GM12878 (cell line): Measurements from ENCODE around the gene MAD1L1. TPM values are rescaled to one million over a fixed set of nuclear protein-coding genes. Genes with fewer than 3 reads are reported as not detected.

Experiments used
- ATAC-seq: fragments of 200-7000 bp; cut with Tn5 transposase; 3 replicates; pipeline ENCODE4 v1.9.1; 2020; ENCODE audit warnings: mild to moderate bottlenecking, moderate library complexity
- BruUV-seq: library from RNA; stranded (reverse); fragments of 400-500 nt; replicated peaks from 2 replicates; lab custom pipeline; 2021; lab: Mats Ljungman, UMichigan
- CTCF ChIA-PET: fragments of 300-600 bp; sonication (Branson Sonifier 250); formaldehyde crosslinking; extraction: SDS; loops from one replicate; lab custom pipeline; 2021; ENCODE audit warnings: inconsistent platforms; lab: Yijun Ruan, JAX
- POLR2A ChIA-PET: fragments of 350-600 bp; formaldehyde crosslinking; extraction: SDS; loops from one replicate; lab custom pipeline; 2021; ENCODE audit warnings: inconsistent platforms; lab: Charles Lee
- RAD21 ChIA-PET: fragments of 300-600 bp; sonication (Branson Sonifier 250); formaldehyde crosslinking; loops from one replicate; lab custom pipeline; 2023; ENCODE audit warnings: antibody characterized with exemption; ENCODE audit not compliant: unreplicated experiment; lab: Charles Lee
- SMC1A ChIA-PET: fragments of 300-600 bp; sonication (Branson Sonifier 250); formaldehyde crosslinking; loops from one replicate; lab custom pipeline; 2023; ENCODE audit not compliant: unreplicated experiment, uncharacterized antibody; lab: Charles Lee
- DNase-seq: peaks from one replicate; pipeline ENCODE4 v3.0.0-alpha.2; 2011; ENCODE audit warnings: low read depth, low spot score
- FAIRE-seq: peaks from 3 replicates; lab custom pipeline; 2011; peaks lifted over from hg19 to GRCh38; lab: Jason Lieb, UNC
- H2AFZ ChIP-seq: 2 replicates; pipeline ENCODE4 v1.6.0; 2011; ENCODE audit warnings: low read depth, low read length, control low read depth; ENCODE audit not compliant: control insufficient read depth
- H3K27ac ChIP-seq: 2 replicates; pipeline ENCODE4 v1.5.1; 2011; ENCODE audit warnings: control low read depth; ENCODE audit not compliant: control insufficient read depth, insufficient read depth
- H3K27me3 ChIP-seq, 2 experiments: replicated peaks in 1 of 2; 2 replicates each; pipeline versions ENCODE4 v1.6.0 to v1.6.1; 2011; ENCODE audit warnings: low read length in 1 of 2; ENCODE audit not compliant: control insufficient read depth in 2 of 2, insufficient read depth in 2 of 2
- H3K36me3 ChIP-seq, 2 experiments: 2 replicates each; pipeline ENCODE4 v1.5.1; 2011; ENCODE audit warnings: low read length in 1 of 2; ENCODE audit not compliant: control insufficient read depth in 2 of 2, insufficient read depth in 2 of 2
- H3K4me1 ChIP-seq: 2 replicates; pipeline ENCODE4 v1.6.1; 2011; ENCODE audit warnings: mild to moderate bottlenecking, low read length, moderate library complexity, mixed read lengths; ENCODE audit not compliant: control insufficient read depth, insufficient read depth
- H3K4me2 ChIP-seq: 2 replicates; pipeline ENCODE4 v1.6.0; 2011; ENCODE audit warnings: control low read depth; ENCODE audit not compliant: control insufficient read depth, insufficient read depth
- H3K4me3 ChIP-seq: fragments of 200-600 bp; sonication (generic); 2 replicates; pipeline ENCODE4 v1.5.1; 2016
- H3K79me2 ChIP-seq: 2 replicates; pipeline ENCODE4 v1.6.0; 2011; ENCODE audit warnings: low read length; ENCODE audit not compliant: control insufficient read depth, insufficient read depth
- H3K9ac ChIP-seq: 2 replicates; pipeline ENCODE4 v1.8.0; 2011; ENCODE audit warnings: low read length, control low read depth, mixed read lengths; ENCODE audit not compliant: control insufficient read depth, insufficient read depth
- H3K9me3 ChIP-seq: replicated peaks from 3 replicates; pipeline ENCODE4 v1.5.1; 2011; ENCODE audit warnings: mild to moderate bottlenecking, low read length; ENCODE audit not compliant: control insufficient read depth, insufficient read depth
- H4K20me1 ChIP-seq: 2 replicates; pipeline ENCODE4 v1.6.0; 2011; ENCODE audit not compliant: control insufficient read depth, insufficient read depth
- BCL11A ChIP-seq: IDR thresholded peaks from 2 replicates; pipeline ENCODE4 v1.6.1; 2011; ENCODE audit warnings: low read depth, low read length
- BMI1 ChIP-seq: fragments of 450-650 bp; IDR thresholded peaks from 2 replicates; pipeline ENCODE4 v1.6.1; 2016; ENCODE audit warnings: mild to moderate bottlenecking, moderate library complexity, borderline replicate concordance
- CEBPB ChIP-seq, 2 experiments: fragments of 150-350 bp in 1 of 2; IDR thresholded peaks; 2 replicates each; pipeline ENCODE4 v1.6.1; 2012 to 2014; ENCODE audit warnings: low read depth in 2 of 2, low read length in 2 of 2, borderline replicate concordance in 1 of 2, inconsistent platforms in 1 of 2
- HDAC6 ChIP-seq: fragments of 200-600 bp; sonication (generic); IDR thresholded peaks from one replicate; pipeline ENCODE4 v1.8.0; 2017; ENCODE audit warnings: antibody characterized with exemption; ENCODE audit not compliant: unreplicated experiment
- KDM1A ChIP-seq: fragments of 200-600 bp; sonication (generic); IDR thresholded peaks from 2 replicates; pipeline ENCODE4 v1.6.1; 2016; ENCODE audit warnings: borderline replicate concordance
- MTA2 ChIP-seq: fragments of 450-650 bp; IDR thresholded peaks from 2 replicates; pipeline ENCODE4 v1.6.1; 2016; ENCODE audit warnings: low read depth, mild to moderate bottlenecking, moderate library complexity
- RCOR1 ChIP-seq: conservative IDR thresholded peaks from 2 replicates; pipeline ENCODE4 v1.6.1; 2012; ENCODE audit warnings: low read depth, low read length, improper control_type of control experiment
- RELB ChIP-seq: fragments of 450-650 bp; IDR thresholded peaks from 2 replicates; pipeline ENCODE4 v1.6.1; 2017; ENCODE audit warnings: low read depth, mild to moderate bottlenecking, moderate library complexity
- RFX5 ChIP-seq: IDR thresholded peaks from 2 replicates; pipeline ENCODE4 v1.6.1; 2011; ENCODE audit warnings: low read depth, low read length, improper control_type of control experiment
- TARDBP ChIP-seq: IDR thresholded peaks from 2 replicates; pipeline ENCODE4 v1.6.1; 2016; ENCODE audit warnings: borderline replicate concordance
- TBL1XR1 ChIP-seq: IDR thresholded peaks from 2 replicates; pipeline ENCODE4 v1.6.1; 2012; ENCODE audit warnings: low read depth, low read length, improper control_type of control experiment
- TCF7 ChIP-seq: IDR thresholded peaks from 2 replicates; pipeline ENCODE4 v1.6.1; 2014; ENCODE audit warnings: antibody characterized with exemption, borderline replicate concordance
- YY1 ChIP-seq: IDR thresholded peaks from 2 replicates; pipeline ENCODE4 v1.6.1; 2011; ENCODE audit warnings: low read depth, mild to moderate bottlenecking, low read length
- WGBS: methylation state at CpG from one replicate; pipeline ENCODE4 v1.1.6; 2016; ENCODE audit warnings: low lambda C conversion rate; ENCODE audit not compliant: insufficient replicate concordance, insufficient coverage; ENCODE audit errors: missing lambda C conversion rate; 5-methylcytosine and 5-hydroxymethylcytosine counted together
- in situ Hi-C: fragments of 300-500 bp; cut with MboI; formaldehyde crosslinking; loops from 9 replicates; pipeline ENCODE4 v1.14.3; 2018; ENCODE audit warnings: mixed read lengths
- intact Hi-C: fragments of 100-400 bp; cut with micrococcal nuclease; formaldehyde crosslinking; loops from one replicate; pipeline ENCODE4 v1.14.2; 2022; ENCODE audit not compliant: unreplicated experiment
- polyA plus RNA-seq, 11 experiments: library from polyadenylated mRNA; depleted of rRNA in 4 of 11; unstranded in 6 of 11; stranded (reverse) in 5 of 11; fragments of >200 nt; fragmentation: Nextera tagmentation in 4 of 11; fragmentation: Illumina TruSeq in 1 of 11; extraction: Ambion mirVana in 4 of 11; extraction: Trizol in 1 of 11; gene quantifications; 1 replicate in 1 of 11; 2 replicates in 10 of 11; pipeline versions ENCODE4 v1.2.1 to v1.2.3, GENCODE V29; 2011 to 2016; ENCODE audit warnings: inconsistent platforms in 2 of 11, missing spikeins in 2 of 11, low read depth in 1 of 11
- total RNA-seq, 4 experiments: library from RNA; depleted of rRNA in 3 of 4; stranded (reverse); fragments of >200 nt in 3 of 4; fragmentation: Illumina TruSeq in 1 of 4; extraction: Trizol in 1 of 4; gene quantifications; 2 replicates each; pipeline versions ENCODE4 v1.2.1 to v1.2.3, GENCODE V29; 2013 to 2021
- TF ChIP-seq, protein P1 (sequence below): fragments of 450-650 bp; IDR thresholded peaks from 2 replicates; pipeline ENCODE4 v1.6.1; 2017; ENCODE audit warnings: mild to moderate bottlenecking, moderate library complexity
- TF ChIP-seq, protein P2 (sequence below): IDR thresholded peaks from 2 replicates; pipeline ENCODE4 v1.6.1; 2012; ENCODE audit warnings: low read length, inconsistent platforms

The MAD1L1 gene
- total and polyA plus RNA-seq, 10 of the 15 experiments (the other 5 are each of a cell fraction or from before 2014, with no cell fraction given) = 2.2 to 76.8 (median 38.3) TPM

- no peak overlapping the region for H3K9ac ChIP-seq
- DNase-seq (no peak), FAIRE-seq (no peak), ATAC-seq (no peak)
- H3K9me3 ChIP-seq = no peaks in the 10 kb centered on the region; the same call in 2 of the 3 replicates
- H3K4me1 ChIP-seq = no peaks in the 10 kb centered on the region
- H2AFZ ChIP-seq = no peak overlapping the region
- POLR2A ChIA-PET = no interaction called here
- peaks cover 7 to 24% of the 10 kb centered on the region in 2 experiments; a peak in 3 of 4 replicates for H3K36me3 ChIP-seq
- H3K4me3 ChIP-seq = no peak overlapping the region
- CTCF ChIA-PET = no interaction called here
- WGBS = 80% methylated on average over 10 of the region's 10 CpGs
- intact Hi-C loops (no loop called here), in situ Hi-C loops (no loop called here)
- no peaks in the 10 kb centered on the region for H3K27me3 ChIP-seq
- H3K27ac ChIP-seq = no peak overlapping the region
- no peaks in the 10 kb centered on the region for H4K20me1 ChIP-seq
- no TSS peak for BruUV-seq
- no peak overlapping the region for H3K4me2 ChIP-seq
- RAD21 ChIA-PET = no interaction called here
- SMC1A ChIA-PET = no interaction called here
- no peaks in the 10 kb centered on the region for H3K79me2 ChIP-seq
- TF ChIP-seq BCL11A (no peak), RELB (no peak), KDM1A (no peak), HDAC6 (no peak), BMI1 (no peak), TCF7 (no peak), RFX5 (no peak), TBL1XR1 (no peak), YY1 (no peak), CEBPB (IDR thresholded peaks at IDR 0.05; ENCODE audit: borderline replicate concordance in 1 of 2, low read depth in 2 of 2, low read length in 2 of 2) (no peak), MTA2 (no peak), TARDBP (no peak), RCOR1 (no peak)
- TF ChIP-seq, protein P1, sequence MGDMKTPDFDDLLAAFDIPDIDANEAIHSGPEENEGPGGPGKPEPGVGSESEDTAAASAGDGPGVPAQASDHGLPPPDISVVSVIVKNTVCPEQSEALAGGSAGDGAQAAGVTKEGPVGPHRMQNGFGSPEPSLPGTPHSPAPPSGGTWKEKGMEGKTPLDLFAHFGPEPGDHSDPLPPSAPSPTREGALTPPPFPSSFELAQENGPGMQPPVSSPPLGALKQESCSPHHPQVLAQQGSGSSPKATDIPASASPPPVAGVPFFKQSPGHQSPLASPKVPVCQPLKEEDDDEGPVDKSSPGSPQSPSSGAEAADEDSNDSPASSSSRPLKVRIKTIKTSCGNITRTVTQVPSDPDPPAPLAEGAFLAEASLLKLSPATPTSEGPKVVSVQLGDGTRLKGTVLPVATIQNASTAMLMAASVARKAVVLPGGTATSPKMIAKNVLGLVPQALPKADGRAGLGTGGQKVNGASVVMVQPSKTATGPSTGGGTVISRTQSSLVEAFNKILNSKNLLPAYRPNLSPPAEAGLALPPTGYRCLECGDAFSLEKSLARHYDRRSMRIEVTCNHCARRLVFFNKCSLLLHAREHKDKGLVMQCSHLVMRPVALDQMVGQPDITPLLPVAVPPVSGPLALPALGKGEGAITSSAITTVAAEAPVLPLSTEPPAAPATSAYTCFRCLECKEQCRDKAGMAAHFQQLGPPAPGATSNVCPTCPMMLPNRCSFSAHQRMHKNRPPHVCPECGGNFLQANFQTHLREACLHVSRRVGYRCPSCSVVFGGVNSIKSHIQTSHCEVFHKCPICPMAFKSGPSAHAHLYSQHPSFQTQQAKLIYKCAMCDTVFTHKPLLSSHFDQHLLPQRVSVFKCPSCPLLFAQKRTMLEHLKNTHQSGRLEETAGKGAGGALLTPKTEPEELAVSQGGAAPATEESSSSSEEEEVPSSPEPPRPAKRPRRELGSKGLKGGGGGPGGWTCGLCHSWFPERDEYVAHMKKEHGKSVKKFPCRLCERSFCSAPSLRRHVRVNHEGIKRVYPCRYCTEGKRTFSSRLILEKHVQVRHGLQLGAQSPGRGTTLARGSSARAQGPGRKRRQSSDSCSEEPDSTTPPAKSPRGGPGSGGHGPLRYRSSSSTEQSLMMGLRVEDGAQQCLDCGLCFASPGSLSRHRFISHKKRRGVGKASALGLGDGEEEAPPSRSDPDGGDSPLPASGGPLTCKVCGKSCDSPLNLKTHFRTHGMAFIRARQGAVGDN = no peak
- TF ChIP-seq, protein P2, sequence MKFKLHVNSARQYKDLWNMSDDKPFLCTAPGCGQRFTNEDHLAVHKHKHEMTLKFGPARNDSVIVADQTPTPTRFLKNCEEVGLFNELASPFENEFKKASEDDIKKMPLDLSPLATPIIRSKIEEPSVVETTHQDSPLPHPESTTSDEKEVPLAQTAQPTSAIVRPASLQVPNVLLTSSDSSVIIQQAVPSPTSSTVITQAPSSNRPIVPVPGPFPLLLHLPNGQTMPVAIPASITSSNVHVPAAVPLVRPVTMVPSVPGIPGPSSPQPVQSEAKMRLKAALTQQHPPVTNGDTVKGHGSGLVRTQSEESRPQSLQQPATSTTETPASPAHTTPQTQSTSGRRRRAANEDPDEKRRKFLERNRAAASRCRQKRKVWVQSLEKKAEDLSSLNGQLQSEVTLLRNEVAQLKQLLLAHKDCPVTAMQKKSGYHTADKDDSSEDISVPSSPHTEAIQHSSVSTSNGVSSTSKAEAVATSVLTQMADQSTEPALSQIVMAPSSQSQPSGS = no peak
Observed at GRCh38 chr7:1887251-1887650, 345.5 kb downstream of the MAD1L1 start.
